Testis (tissue), 2 donors: ENCODE data around the gene TMEM101.

Source experiments
- CTCF ChIP-seq, 3 experiments: fragments of 450-650 bp in 2 of 3; fragments of 200-600 bp in 1 of 3; sonication (generic) in 1 of 3; IDR thresholded peaks; one replicate each; pipeline ENCODE4 v1.5.1; 2016 to 2019; ENCODE audit warnings: antibody characterized with exemption in 3 of 3, mild to moderate bottlenecking in 2 of 3, moderate library complexity in 1 of 3
- POLR2A ChIP-seq: fragments of 450-650 bp; IDR thresholded peaks from one replicate; pipeline ENCODE4 v1.6.1; 2017; ENCODE audit warnings: antibody characterized with exemption, mild to moderate bottlenecking, moderate library complexity

DNA sequence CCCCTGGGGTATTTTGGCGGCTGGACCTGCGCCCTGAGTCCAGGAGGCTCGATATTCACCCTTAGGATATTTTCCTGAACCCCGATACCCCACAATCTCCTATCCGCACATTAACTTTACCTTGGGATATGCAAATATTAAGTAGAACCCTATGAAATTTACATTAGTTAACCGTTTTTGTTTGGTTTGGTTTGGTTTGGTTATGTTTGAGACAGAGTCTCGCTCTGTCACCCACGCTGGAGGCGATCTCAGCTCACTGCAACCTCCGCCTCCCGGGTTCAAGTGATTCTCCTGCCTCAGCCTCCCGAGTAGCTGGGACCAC, 19.7 kb downstream of the TMEM101 start:
- TF ChIP-seq CTCF (IDR thresholded peaks at IDR 0.05), result no peak
- TF ChIP-seq POLR2A, result no peak
